OCI-LY1 (cell line): Measurements from ENCODE around the gene GRIP1.

Experiments used
- H2AFZ ChIP-seq: fragments of 200-600 bp; sonication (generic), shearing (Covaris generic); 2 replicates; pipeline ENCODE4 v1.6.0; 2014; ENCODE audit warnings: antibody characterized with exemption, mild to moderate bottlenecking, low read length
- H3F3A ChIP-seq: fragments of 200-600 bp; sonication (generic), shearing (Covaris generic); 2 replicates; pipeline ENCODE4 v1.6.0; 2014; ENCODE audit warnings: mild to moderate bottlenecking, antibody characterized with exemption, low read length, moderate library complexity; ENCODE audit not compliant: insufficient read depth
- H3K27ac ChIP-seq: fragments of 200-600 bp; sonication (generic); 2 replicates; pipeline ENCODE4 v1.5.1; 2014; ENCODE audit warnings: low read length, mixed run types, mild to moderate bottlenecking, low read depth; ENCODE audit not compliant: poor library complexity, severe bottlenecking
- H3K27me3 ChIP-seq: fragments of 200-600 bp; sonication (generic); 2 replicates; pipeline ENCODE4 v1.6.0; 2014; ENCODE audit warnings: antibody characterized with exemption, mild to moderate bottlenecking, low read length, moderate library complexity; ENCODE audit not compliant: insufficient read depth
- H3K36me3 ChIP-seq: fragments of 200-600 bp; sonication (generic); 2 replicates; pipeline ENCODE4 v1.6.1; 2014; ENCODE audit warnings: mild to moderate bottlenecking, antibody characterized with exemption, low read length, moderate library complexity, mixed read lengths; ENCODE audit not compliant: insufficient read depth
- H3K4me1 ChIP-seq: fragments of 200-600 bp; sonication (generic); 2 replicates; pipeline ENCODE4 v1.5.1; 2014; ENCODE audit warnings: mild to moderate bottlenecking, low read length, moderate library complexity; ENCODE audit not compliant: insufficient read depth, severe bottlenecking
- H3K4me2 ChIP-seq: fragments of 200-600 bp; sonication (generic), shearing (Covaris generic); 2 replicates; pipeline ENCODE4 v1.6.1; 2014; ENCODE audit warnings: low read length
- H3K4me3 ChIP-seq: fragments of 200-600 bp; sonication (generic); 2 replicates; pipeline ENCODE4 v1.5.1; 2014; ENCODE audit warnings: low read length, low read depth, mild to moderate bottlenecking, mixed read lengths; ENCODE audit not compliant: poor library complexity, severe bottlenecking
- H3K79me2 ChIP-seq: fragments of 200-600 bp; shearing (Covaris generic); 2 replicates; pipeline ENCODE4 v1.6.1; 2016; ENCODE audit warnings: mixed run types, low read length, mixed read lengths; ENCODE audit not compliant: insufficient read depth
- H3K9ac ChIP-seq: fragments of 200-600 bp; sonication (generic), shearing (Covaris generic); 2 replicates; pipeline ENCODE4 v1.6.1; 2014; ENCODE audit warnings: mild to moderate bottlenecking, low read length, mixed read lengths
- H3K9me2 ChIP-seq: fragments of 200-600 bp; sonication (generic), shearing (Covaris generic); 2 replicates; pipeline ENCODE4 v1.6.1; 2014; ENCODE audit warnings: low read depth, mild to moderate bottlenecking, low read length, mixed read lengths
- H3K9me3 ChIP-seq: fragments of 200-600 bp; shearing (Covaris generic); 2 replicates; pipeline ENCODE4 v1.6.1; 2014; ENCODE audit warnings: low read length, mixed read lengths
- H4K20me1 ChIP-seq: fragments of 200-600 bp; sonication (generic), shearing (Covaris generic); 2 replicates; pipeline ENCODE4 v1.6.0; 2016; ENCODE audit warnings: mild to moderate bottlenecking, low read length; ENCODE audit not compliant: insufficient read depth
- CTCF ChIP-seq: fragments of 200-600 bp; sonication (generic), shearing (Covaris generic); IDR thresholded peaks from 2 replicates; pipeline ENCODE4 v1.5.1; 2017; ENCODE audit warnings: mild to moderate bottlenecking, antibody characterized with exemption, low read length, moderate library complexity, mixed read lengths
- EZH2 ChIP-seq: fragments of 200-600 bp; sonication (generic), shearing (Covaris generic); IDR thresholded peaks from 2 replicates; pipeline ENCODE4 v1.8.0; 2017; ENCODE audit warnings: borderline replicate concordance, mixed run types, mild to moderate bottlenecking, antibody characterized with exemption, low read length, moderate library complexity, mixed read lengths

Gene GRIP1

GRCh38 chr12:66550626-66551025, 128.2 kb downstream of the GRIP1 start:
- Histone ChIP-seq H4K20me1 (no peaks in the 10 kb centered on the region), H3K36me3 (no peaks in the 10 kb centered on the region), H3K79me2 (no peaks in the 10 kb centered on the region), H3F3A (no peaks in the 10 kb centered on the region), H3K9ac (no peak overlapping the region), H3K4me2 (peak overlapping the region; percentile 17; the same call in 1 of the 2 replicates), H3K4me1 (peaks cover 39% of the 10 kb centered on the region), H3K9me3 (no peaks in the 10 kb centered on the region), H3K27ac (peak overlapping the region; percentile 12), H3K9me2 (no peaks in the 10 kb centered on the region), H3K27me3 (no peaks in the 10 kb centered on the region), H3K4me3 (no peak overlapping the region), H2AFZ (0 out of 2 replicates have a peak overlapping the region, but pooled peaks have one; percentile 6)
- TF ChIP-seq EZH2 (no peak), CTCF (no peak)

DNA sequence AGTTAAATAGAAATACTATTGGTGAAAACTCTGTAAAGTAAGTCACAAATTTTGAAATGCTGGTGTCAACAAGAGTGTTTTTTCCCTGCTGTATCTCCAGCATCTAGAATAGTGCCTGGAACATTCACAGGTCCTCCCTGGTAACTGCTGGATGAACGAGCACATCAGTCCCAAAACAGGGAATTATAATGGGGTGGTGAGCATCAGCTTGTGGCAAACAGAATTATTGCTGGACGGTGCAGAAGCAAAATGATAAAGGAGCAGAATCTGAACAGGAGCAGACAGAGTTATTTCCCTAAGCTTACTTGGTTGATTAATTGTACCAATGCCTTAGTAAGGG, 129.9 kb downstream of the GRIP1 start:
- no peaks in the 10 kb centered on the region for H3K27me3 ChIP-seq
- H2AFZ ChIP-seq: peak overlapping the region; percentile 71; the same call in 1 of the 2 replicates
- no peak overlapping the region for H3K4me3 ChIP-seq
- H3K9me2 ChIP-seq: no peaks in the 10 kb centered on the region
- no peaks in the 10 kb centered on the region for H3K36me3 ChIP-seq
- no peaks in the 10 kb centered on the region for H3K79me2 ChIP-seq
- no peaks in the 10 kb centered on the region for H4K20me1 ChIP-seq
- TF ChIP-seq EZH2 (no peak), CTCF (no peak)
- peak overlapping the region; percentile 15; the same call in 1 of the 2 replicates for H3K4me2 ChIP-seq
- no peaks in the 10 kb centered on the region for H3F3A ChIP-seq
- peaks cover 39% of the 10 kb centered on the region for H3K4me1 ChIP-seq
- peak overlapping the region; percentile 78 for H3K27ac ChIP-seq
- no peak overlapping the region; the same call in 1 of the 2 replicates for H3K9ac ChIP-seq
- no peaks in the 10 kb centered on the region for H3K9me3 ChIP-seq

GRCh38 chr12:66548338-66549049, 130.4 kb downstream of the GRIP1 start:
- Histone ChIP-seq H3K27ac (peak overlapping the region; percentile 78), H3K9ac (no peak overlapping the region), H3K79me2 (no peaks in the 10 kb centered on the region), H2AFZ (peak overlapping the region; percentile 71; the same call in 1 of the 2 replicates), H3K27me3 (no peaks in the 10 kb centered on the region), H3K4me3 (no peak overlapping the region), H3K9me2 (no peaks in the 10 kb centered on the region), H3K4me1 (peaks cover 39% of the 10 kb centered on the region), H3K36me3 (no peaks in the 10 kb centered on the region), H3K9me3 (no peaks in the 10 kb centered on the region), H3K4me2 (0 out of 2 replicates have a peak overlapping the region, but pooled peaks have one; percentile 15), H4K20me1 (no peaks in the 10 kb centered on the region), H3F3A (no peaks in the 10 kb centered on the region)
- TF ChIP-seq CTCF (peak; percentile 44), EZH2 (no peak)
